Measurements from ENCODE around the gene TBKBP1. TPM values are rescaled to one million over a fixed set of nuclear protein-coding genes. Genes with fewer than 3 reads are reported as not detected.

The TBKBP1 gene
- total and polyA plus RNA-seq, 8 donors: 2.9 to 14.3 (median 6.3) TPM

DNA sequence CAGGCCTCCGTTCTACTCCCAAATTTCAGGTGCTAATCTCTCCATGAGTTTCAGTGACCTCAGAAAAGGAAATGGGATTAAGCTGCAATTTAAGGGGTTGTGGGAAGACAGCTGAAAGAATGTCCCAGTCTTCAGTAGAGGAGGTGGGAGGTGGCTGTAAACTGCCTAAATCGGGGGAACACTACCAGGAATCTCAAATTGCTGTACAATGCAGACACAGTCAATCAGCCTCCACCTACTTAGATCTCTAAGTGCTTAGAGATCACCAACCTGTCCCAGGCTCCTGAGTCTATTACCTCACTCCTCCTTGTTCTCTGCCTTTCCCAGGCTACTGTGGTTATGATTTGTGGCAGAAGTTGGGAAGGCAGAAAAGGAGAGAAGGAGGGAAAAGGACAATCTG, 30.7 kb downstream of the TBKBP1 start:
- intact Hi-C loops (cut with DNase I; ENCODE audit: low total_unique reads): no loop called here

DNA sequence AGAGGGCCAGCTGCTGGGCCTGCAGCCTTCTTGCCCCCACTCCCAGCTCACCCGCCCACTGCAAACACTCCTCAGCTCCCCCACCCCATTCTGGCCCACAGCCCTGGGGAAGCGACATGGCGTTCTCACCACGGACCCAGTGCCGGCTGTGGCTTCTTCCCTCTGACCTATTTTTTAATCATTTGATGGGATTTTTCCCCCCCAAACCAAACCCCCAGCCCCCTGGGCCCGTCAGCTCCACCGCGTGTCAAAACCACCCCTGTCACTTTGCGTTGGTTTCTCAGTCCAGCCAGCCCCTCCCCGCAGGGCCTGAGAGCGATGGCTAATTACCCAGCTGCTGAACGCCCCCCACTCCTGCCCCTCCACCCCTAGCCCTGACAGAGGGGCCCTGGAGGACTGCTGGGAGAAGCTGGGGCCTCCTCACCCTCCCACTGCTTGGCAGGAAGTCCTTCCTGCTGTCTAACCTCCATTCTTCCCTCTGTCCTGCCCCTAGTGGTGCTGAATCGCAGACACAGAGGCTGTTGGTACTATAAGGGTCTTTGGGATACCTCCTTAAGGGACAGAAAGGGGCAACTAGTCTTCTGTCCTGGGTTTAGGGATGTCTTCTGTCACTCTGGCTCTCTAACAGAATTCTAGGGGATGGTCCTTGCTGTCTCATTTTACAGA, 31.6 kb downstream of the TBKBP1 start:
- 52 to 64% (median 55%) methylated on average over 13 of the region's 13 CpGs for WGBS, 5 donors
- intact Hi-C loops (cut with DNase I; ENCODE audit: low total_unique reads): no loop called here
- Histone ChIP-seq H3K27me3 (peaks cover 11 to 94% (median 30%) of the 10 kb centered on the region in 3 donors), H3K27ac (no peak overlapping the region), H3K36me3 (no peaks in the 10 kb centered on the region), H3K4me3 (no peak overlapping the region), H3K4me1 (peaks cover 5 to 14% (median 13%) of the 10 kb centered on the region in 4 donors), H3K9me3 (no peaks in the 10 kb centered on the region)
- no peak for TF ChIP-seq EP300 (IDR thresholded peaks at IDR 0.05)
- TF ChIP-seq POLR2A (IDR thresholded peaks at IDR 0.05): no peak
- TF ChIP-seq, protein P1, sequence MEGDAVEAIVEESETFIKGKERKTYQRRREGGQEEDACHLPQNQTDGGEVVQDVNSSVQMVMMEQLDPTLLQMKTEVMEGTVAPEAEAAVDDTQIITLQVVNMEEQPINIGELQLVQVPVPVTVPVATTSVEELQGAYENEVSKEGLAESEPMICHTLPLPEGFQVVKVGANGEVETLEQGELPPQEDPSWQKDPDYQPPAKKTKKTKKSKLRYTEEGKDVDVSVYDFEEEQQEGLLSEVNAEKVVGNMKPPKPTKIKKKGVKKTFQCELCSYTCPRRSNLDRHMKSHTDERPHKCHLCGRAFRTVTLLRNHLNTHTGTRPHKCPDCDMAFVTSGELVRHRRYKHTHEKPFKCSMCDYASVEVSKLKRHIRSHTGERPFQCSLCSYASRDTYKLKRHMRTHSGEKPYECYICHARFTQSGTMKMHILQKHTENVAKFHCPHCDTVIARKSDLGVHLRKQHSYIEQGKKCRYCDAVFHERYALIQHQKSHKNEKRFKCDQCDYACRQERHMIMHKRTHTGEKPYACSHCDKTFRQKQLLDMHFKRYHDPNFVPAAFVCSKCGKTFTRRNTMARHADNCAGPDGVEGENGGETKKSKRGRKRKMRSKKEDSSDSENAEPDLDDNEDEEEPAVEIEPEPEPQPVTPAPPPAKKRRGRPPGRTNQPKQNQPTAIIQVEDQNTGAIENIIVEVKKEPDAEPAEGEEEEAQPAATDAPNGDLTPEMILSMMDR (IDR thresholded peaks at IDR 0.05): no peak
- no peak for TF ChIP-seq POLR2AphosphoS5 (IDR thresholded peaks at IDR 0.05)
- DNase-seq: no peak

More for the DNA sequence above, 30.7 kb downstream of the TBKBP1 start:
- no peak for DNase-seq
- TF ChIP-seq, protein P1 (IDR thresholded peaks at IDR 0.05): no peak
- TF ChIP-seq POLR2AphosphoS5 (IDR thresholded peaks at IDR 0.05): no peak
- Histone ChIP-seq H3K4me3 (no peak overlapping the region), H3K27ac (no peak overlapping the region), H3K4me1 (peaks cover 5 to 21% (median 15%) of the 10 kb centered on the region in 4 donors), H3K36me3 (no peaks in the 10 kb centered on the region), H3K27me3 (peaks cover 14 to 95% (median 38%) of the 10 kb centered on the region in 3 donors), H3K9me3 (no peaks in the 10 kb centered on the region)
- 67 to 83% (median 77%) methylated on average over 2 of the region's 2 CpGs for WGBS, 5 donors

DNA sequence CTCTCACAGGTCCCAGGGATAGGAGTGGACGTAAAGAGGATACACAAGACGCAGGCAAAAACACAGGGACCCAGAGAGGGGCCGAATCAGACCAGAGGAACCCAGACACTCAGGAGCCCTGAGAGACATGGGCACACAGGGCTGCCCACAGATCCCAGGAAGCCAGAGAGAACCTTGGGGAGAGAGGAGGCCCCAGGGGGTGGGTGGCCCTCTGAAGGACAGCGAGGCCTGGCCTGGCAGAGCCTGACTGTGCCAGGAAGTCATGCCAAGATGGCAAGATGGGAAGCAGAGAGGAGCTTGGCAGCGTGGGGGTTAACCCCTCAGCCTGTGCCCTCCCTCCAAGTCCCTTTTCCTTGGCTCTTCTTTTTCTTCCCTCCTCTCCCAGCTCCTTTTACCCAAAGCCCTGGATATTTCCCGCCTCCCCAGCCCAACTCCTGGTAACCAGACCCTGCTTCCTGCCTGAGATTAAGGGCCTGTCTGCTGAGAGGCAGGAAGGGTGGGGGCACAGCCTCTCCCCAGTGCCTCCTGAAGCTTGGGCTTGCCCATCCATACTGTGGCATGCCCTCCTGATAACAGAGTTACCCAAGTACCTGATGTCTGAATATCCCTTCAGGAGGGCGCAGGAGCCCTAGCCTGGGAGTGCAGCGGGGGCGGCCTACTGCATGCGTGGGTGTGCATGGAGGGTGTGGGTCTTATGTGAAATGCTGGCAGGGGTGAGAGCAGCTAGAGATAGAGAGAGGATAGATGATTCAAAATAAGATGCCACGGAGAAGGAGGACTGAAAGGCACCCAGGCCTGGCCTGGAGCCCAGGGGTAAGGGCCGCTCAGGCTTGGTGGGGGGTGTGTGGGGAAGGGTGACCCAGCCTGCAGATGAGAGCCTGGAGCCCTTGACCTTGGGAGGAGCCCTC, 33.1 kb downstream of the TBKBP1 start:
- Histone ChIP-seq H3K27ac (no peak overlapping the region), H3K36me3 (no peaks in the 10 kb centered on the region), H3K4me3 (no peak overlapping the region), H3K4me1 (peaks cover 0 to under 1% (median under 1%) of the 10 kb centered on the region in 4 donors), H3K27me3 (peaks cover 4 to 94% (median 27%) of the 10 kb centered on the region in 3 donors), H3K9me3 (no peaks in the 10 kb centered on the region)
- 79 to 85% (median 82%) methylated on average over 12 of the region's 12 CpGs for WGBS, 5 donors
- no peak for TF ChIP-seq EP300 (IDR thresholded peaks at IDR 0.05)
- TF ChIP-seq POLR2AphosphoS5 (IDR thresholded peaks at IDR 0.05): no peak
- TF ChIP-seq POLR2A (IDR thresholded peaks at IDR 0.05): no peak
- TF ChIP-seq, protein P1 (IDR thresholded peaks at IDR 0.05): no peak
- DNase-seq: no peak
- intact Hi-C loops (cut with DNase I; ENCODE audit: low total_unique reads): no loop called here

DNA sequence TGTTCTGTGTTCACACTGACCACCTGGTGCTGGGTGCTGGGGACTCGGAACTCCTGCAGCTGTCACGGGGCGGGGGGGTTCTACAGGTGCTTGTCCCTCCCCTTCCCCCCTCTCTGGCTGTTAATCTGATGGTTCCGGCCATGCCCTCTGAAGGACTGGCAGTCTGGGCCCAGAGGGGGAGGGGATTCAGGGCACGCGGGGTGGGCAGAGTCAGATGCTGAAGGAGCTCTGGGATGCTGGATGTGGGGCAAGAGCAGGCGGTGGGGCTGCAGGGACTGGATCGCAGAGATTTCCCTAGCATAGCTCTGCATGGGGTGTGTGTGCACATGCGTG, 33.7 kb downstream of the TBKBP1 start:
- 70 to 86% (median 74%) methylated on average over 6 to 9 of the region's 9 CpGs for WGBS, 5 donors
- TF ChIP-seq POLR2AphosphoS5 (IDR thresholded peaks at IDR 0.05) (no peak), EP300 (IDR thresholded peaks at IDR 0.05) (no peak), POLR2A (IDR thresholded peaks at IDR 0.05) (no peak)
- TF ChIP-seq, protein P1 (IDR thresholded peaks at IDR 0.05): no peak
- Histone ChIP-seq H3K27ac (no peak overlapping the region), H3K9me3 (no peaks in the 10 kb centered on the region), H3K36me3 (no peaks in the 10 kb centered on the region), H3K27me3 (peaks cover 4 to 94% (median 27%) of the 10 kb centered on the region in 3 donors), H3K4me3 (no peak overlapping the region), H3K4me1 (peaks cover 0 to 7% (median under 1%) of the 10 kb centered on the region in 4 donors)
- no peak for DNase-seq
- intact Hi-C loops (cut with DNase I; ENCODE audit: low total_unique reads): no loop called here
